Trophoblast cell (in vitro differentiated cells and primary cell): Measurements from ENCODE around the gene SYNJ2BP.
"Not testable (repeated sequence)": the region's sequence is repeated elsewhere in the genome, so short reads cannot be mapped to it uniquely, and the experiment has no call there.

Experiments
- DNase-seq, 2 donors: peaks; one replicate each; pipeline ENCODE4 v3.0.0-alpha.2; 2016
- H2AFZ ChIP-seq: 2 replicates; pipeline ENCODE4 v1.6.1; 2013; ENCODE audit warnings: low read length, moderate library complexity, mild to moderate bottlenecking; ENCODE audit not compliant: insufficient read depth, poor library complexity
- H2AK5ac ChIP-seq: 2 replicates; pipeline ENCODE4 v1.6.1; 2013; ENCODE audit warnings: mild to moderate bottlenecking, low read length
- H2BK120ac ChIP-seq: 2 replicates; pipeline ENCODE4 v1.6.1; 2013; ENCODE audit warnings: low read length, mild to moderate bottlenecking, moderate library complexity; ENCODE audit not compliant: insufficient read depth, poor library complexity
- H2BK12ac ChIP-seq: 2 replicates; pipeline ENCODE4 v1.6.1; 2013; ENCODE audit warnings: mild to moderate bottlenecking, low read length, moderate library complexity
- H2BK5ac ChIP-seq: 2 replicates; pipeline ENCODE4 v1.6.1; 2013; ENCODE audit warnings: low read length, low read depth, moderate library complexity, mild to moderate bottlenecking; ENCODE audit not compliant: poor library complexity
- H3K14ac ChIP-seq: 2 replicates; pipeline ENCODE4 v1.6.1; 2013; ENCODE audit warnings: mild to moderate bottlenecking, low read length
- H3K18ac ChIP-seq: 2 replicates; pipeline ENCODE4 v1.6.1; 2013; ENCODE audit warnings: mild to moderate bottlenecking, low read length
- H3K23ac ChIP-seq: 2 replicates; pipeline ENCODE4 v1.6.1; 2013; ENCODE audit warnings: low read length
- H3K27ac ChIP-seq: 2 replicates; pipeline ENCODE4 v1.5.1; 2013; ENCODE audit warnings: low read depth, mild to moderate bottlenecking, inconsistent platforms, low read length, moderate library complexity
- H3K27me3 ChIP-seq: 2 replicates; pipeline ENCODE4 v1.6.1; 2013; ENCODE audit warnings: inconsistent platforms, mild to moderate bottlenecking, low read length, moderate library complexity; ENCODE audit not compliant: insufficient read depth
- H3K36me3 ChIP-seq, 2 experiments: 1 replicate in 1 of 2; 2 replicates in 1 of 2; pipeline ENCODE4 v1.6.1; 2013; ENCODE audit warnings: low read length in 2 of 2, mild to moderate bottlenecking in 2 of 2, moderate library complexity in 1 of 2; ENCODE audit not compliant: insufficient read depth in 2 of 2, control insufficient read depth in 1 of 2
- H3K4ac ChIP-seq: 2 replicates; pipeline ENCODE4 v1.6.1; 2013; ENCODE audit warnings: low read depth, mild to moderate bottlenecking, low read length, moderate library complexity
- H3K4me1 ChIP-seq, 2 experiments: 1 replicate in 1 of 2; 2 replicates in 1 of 2; pipeline ENCODE4 v1.6.1; 2013; ENCODE audit warnings: low read length in 2 of 2, mild to moderate bottlenecking in 2 of 2, moderate library complexity in 1 of 2; ENCODE audit not compliant: insufficient read depth in 2 of 2, control insufficient read depth in 1 of 2
- H3K4me2 ChIP-seq: 2 replicates; pipeline ENCODE4 v1.6.1; 2013; ENCODE audit warnings: inconsistent platforms, mild to moderate bottlenecking, low read length, moderate library complexity
- H3K4me3 ChIP-seq: 2 replicates; pipeline ENCODE4 v1.5.1; 2013; ENCODE audit warnings: mild to moderate bottlenecking, low read depth, low read length, inconsistent platforms
- H3K79me1 ChIP-seq: one replicate; pipeline ENCODE4 v1.6.1; 2013; ENCODE audit warnings: low read length
- H3K79me2 ChIP-seq: 2 replicates; pipeline ENCODE4 v1.6.1; 2013; ENCODE audit warnings: low read length, mild to moderate bottlenecking; ENCODE audit not compliant: control insufficient read depth, insufficient read depth, poor library complexity
- H3K9ac ChIP-seq: 2 replicates; pipeline ENCODE4 v1.6.1; 2013; ENCODE audit warnings: mild to moderate bottlenecking, low read length
- H3K9me3 ChIP-seq: 2 replicates; pipeline ENCODE4 v1.6.1; 2013; ENCODE audit warnings: low read depth, mild to moderate bottlenecking, control low read depth, inconsistent platforms, low read length; ENCODE audit not compliant: insufficient read depth
- H4K12ac ChIP-seq: 2 replicates; pipeline ENCODE4 v1.6.1; 2013; ENCODE audit warnings: low read depth, mild to moderate bottlenecking, low read length, moderate library complexity
- H4K8ac ChIP-seq: 2 replicates; pipeline ENCODE4 v1.6.1; 2013; ENCODE audit warnings: low read depth, mild to moderate bottlenecking, low read length, moderate library complexity
- H4K91ac ChIP-seq: one replicate; pipeline ENCODE4 v1.6.1; 2013; ENCODE audit warnings: low read depth, mild to moderate bottlenecking, low read length, moderate library complexity
- WGBS: extraction: QIAGEN DNeasy Blood & Tissue Kit; methylation state at CpG from one replicate; pipeline ENCODE4 v1.1.7; 2013; ENCODE audit warnings: missing lambda C conversion rate; ENCODE audit not compliant: insufficient read length, insufficient coverage; ENCODE audit errors: extremely low coverage; 5-methylcytosine and 5-hydroxymethylcytosine counted together

The SYNJ2BP gene

DNA sequence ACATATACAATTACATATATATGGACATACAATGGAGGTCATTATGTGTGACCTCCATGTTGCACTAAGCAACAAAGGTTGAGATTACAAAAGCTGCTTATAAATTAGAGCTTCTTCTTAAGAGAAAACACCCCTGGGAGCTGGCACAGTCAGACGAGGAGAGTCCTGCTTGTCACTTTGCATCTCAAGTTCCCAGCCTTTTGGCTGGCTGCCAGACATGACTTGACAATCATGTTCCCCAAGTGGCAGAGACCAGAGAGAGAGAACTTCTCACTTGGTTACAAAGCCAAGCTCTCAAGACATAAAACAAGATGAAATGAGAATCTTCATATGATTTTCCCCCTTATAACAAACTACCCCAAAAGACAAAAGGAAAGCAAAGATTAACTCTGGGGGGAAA lies 8.5 kb upstream of the SYNJ2BP start:
- Histone ChIP-seq H3K79me1 (no peaks in the 10 kb centered on the region), H2BK5ac (no peak overlapping the region), H3K27ac (no peak overlapping the region), H2BK120ac (no peak overlapping the region), H3K4me1 (no peaks in the 10 kb centered on the region), H3K4me2 (no peak overlapping the region), H3K79me2 (no peaks in the 10 kb centered on the region), H3K27me3 (no peaks in the 10 kb centered on the region), H4K8ac (no peak overlapping the region), H3K36me3 (no peaks in the 10 kb centered on the region), H3K4ac (no peak overlapping the region), H3K18ac (no peak overlapping the region), H2AFZ (no peak overlapping the region), H2BK12ac (no peak overlapping the region), H4K91ac (no peak overlapping the region), H3K23ac (no peak overlapping the region), H4K12ac (no peak overlapping the region), H3K14ac (no peak overlapping the region), H2AK5ac (no peak overlapping the region), H3K9me3 (peaks cover 2% of the 10 kb centered on the region), H3K9ac (no peak overlapping the region), H3K4me3 (no peak overlapping the region)
- WGBS: no CpG with 5 or more reads among the region's 1 CpG
- DNase-seq: no peak

DNA sequence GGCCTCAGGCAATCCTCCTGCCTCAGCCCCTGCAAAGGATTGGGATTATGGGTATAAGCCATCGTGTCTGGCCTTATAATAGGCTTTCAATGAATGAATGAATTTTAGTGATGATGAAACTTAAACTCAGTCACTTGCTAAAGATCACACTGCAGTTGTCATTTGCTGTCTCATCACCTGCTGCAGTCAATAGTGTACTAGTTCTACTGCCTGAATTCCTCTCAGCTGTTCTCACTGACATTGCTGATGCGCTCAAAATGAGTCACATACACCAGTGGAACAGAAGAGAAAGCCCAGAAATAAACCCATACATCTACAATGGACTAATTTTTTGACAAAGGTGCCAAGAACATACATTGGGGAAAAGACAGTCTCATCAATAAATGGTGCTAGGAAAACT lies 5.6 kb upstream of the SYNJ2BP start:
- Histone ChIP-seq H3K4me2 (no peak overlapping the region), H2AK5ac (no peak overlapping the region), H4K12ac (no peak overlapping the region), H3K9me3 (peaks cover 2% of the 10 kb centered on the region), H3K27ac (no peak overlapping the region), H3K4me3 (no peak overlapping the region), H3K18ac (no peak overlapping the region), H2AFZ (no peak overlapping the region), H3K4me1 (no peaks in the 10 kb centered on the region), H3K27me3 (no peaks in the 10 kb centered on the region), H2BK5ac (no peak overlapping the region), H2BK12ac (no peak overlapping the region), H3K23ac (no peak overlapping the region), H3K79me2 (no peaks in the 10 kb centered on the region), H3K9ac (no peak overlapping the region), H3K14ac (no peak overlapping the region), H3K79me1 (no peaks in the 10 kb centered on the region), H4K91ac (no peak overlapping the region), H4K8ac (no peak overlapping the region), H3K4ac (no peak overlapping the region), H3K36me3 (no peaks in the 10 kb centered on the region), H2BK120ac (no peak overlapping the region)
- no CpG with 5 or more reads among the region's 2 CpGs for WGBS
- peak; percentile 21 to 64 for DNase-seq

DNA sequence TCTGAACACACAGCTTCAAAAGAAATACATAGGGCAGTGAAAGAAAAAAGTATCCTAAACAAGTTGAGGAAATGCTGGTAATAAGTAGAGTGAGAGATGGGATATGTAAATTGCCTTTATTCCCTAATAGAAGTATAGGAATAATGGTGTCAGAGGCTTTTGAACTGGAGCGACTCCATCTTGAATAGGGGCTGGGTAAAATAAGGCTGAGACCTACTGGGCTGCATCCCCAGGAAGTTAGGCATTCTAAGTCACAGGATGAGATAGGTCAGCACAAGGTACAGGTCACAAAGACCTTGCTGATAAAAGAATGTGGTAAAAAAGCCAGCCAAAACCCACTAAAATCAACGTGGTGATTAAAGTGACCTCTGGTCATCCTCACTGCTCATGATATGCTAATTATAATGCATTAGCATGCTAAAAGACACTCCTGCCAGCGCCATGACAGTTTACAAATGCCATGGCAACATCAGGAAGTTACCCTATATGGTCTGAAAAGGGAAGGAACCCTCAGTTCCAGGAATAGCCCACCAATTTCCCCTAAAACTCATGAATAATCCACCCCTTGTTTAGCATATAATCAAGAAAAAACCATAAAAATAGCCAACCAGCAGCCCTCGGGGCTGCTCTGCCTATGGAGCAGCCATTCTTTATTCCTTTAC lies 2.5 kb upstream of the SYNJ2BP start:
- not testable (repeated sequence) for H2AFZ ChIP-seq, H3K4ac ChIP-seq
- no CpG with 5 or more reads among the region's 4 CpGs for WGBS

DNA sequence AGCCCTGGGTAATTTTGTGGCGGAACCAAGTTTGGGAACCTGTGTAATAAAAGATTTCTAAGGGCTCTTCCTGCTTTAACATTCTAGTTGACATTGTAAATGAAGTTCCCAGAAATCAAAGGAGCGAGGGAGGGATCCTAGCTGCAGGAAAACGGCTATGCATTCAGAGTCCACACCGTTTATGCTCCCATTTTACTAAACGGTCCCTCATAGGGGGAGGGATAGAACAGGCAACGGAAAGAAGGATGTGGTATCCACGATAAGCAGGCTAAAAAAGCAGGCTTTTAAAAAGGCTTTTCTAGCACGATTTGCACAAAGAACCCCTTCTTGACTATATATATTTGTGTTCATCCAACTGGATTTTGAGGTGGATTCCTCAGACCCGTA lies 559 bp downstream of the SYNJ2BP start:
- H4K12ac ChIP-seq: peak overlapping the region; percentile 6
- no peak overlapping the region for H3K27ac ChIP-seq
- peak overlapping the region; percentile 99 for H3K4me2 ChIP-seq
- H2BK12ac ChIP-seq: no peak overlapping the region
- peak overlapping the region; percentile 77 for H3K4me3 ChIP-seq
- no peaks in the 10 kb centered on the region for H3K9me3 ChIP-seq
- H2BK120ac ChIP-seq: no peak overlapping the region
- no peak overlapping the region for H4K91ac ChIP-seq
- H3K79me1 ChIP-seq: no peaks in the 10 kb centered on the region
- H3K18ac ChIP-seq: no peak overlapping the region
- H3K27me3 ChIP-seq: no peaks in the 10 kb centered on the region
- no peaks in the 10 kb centered on the region for H3K4me1 ChIP-seq
- no peak overlapping the region for H3K4ac ChIP-seq
- no peak overlapping the region for H3K14ac ChIP-seq
- no peak overlapping the region for H2AK5ac ChIP-seq
- no peaks in the 10 kb centered on the region for H3K79me2 ChIP-seq
- H2AFZ ChIP-seq: peak overlapping the region; percentile 17
- no CpG with 5 or more reads among the region's 9 CpGs for WGBS
- no peak overlapping the region for H2BK5ac ChIP-seq
- peak overlapping the region; percentile 58 for H4K8ac ChIP-seq
- H3K36me3 ChIP-seq: no peaks in the 10 kb centered on the region
- H3K23ac ChIP-seq: no peak overlapping the region
- peak in 1 of 2 donors; percentile 14 for DNase-seq
- peak overlapping the region; percentile 72 for H3K9ac ChIP-seq

More for the DNA sequence above, 2.5 kb upstream of the SYNJ2BP start:
- DNase-seq, H3K4me3 ChIP-seq, H3K27me3 ChIP-seq, H4K12ac ChIP-seq, H3K9me3 ChIP-seq, H3K14ac ChIP-seq, H3K4me1 ChIP-seq, H2BK5ac ChIP-seq, H3K79me1 ChIP-seq, H3K4me2 ChIP-seq, H2BK12ac ChIP-seq, H4K8ac ChIP-seq, H3K18ac ChIP-seq, H2AK5ac ChIP-seq, H3K27ac ChIP-seq, H2BK120ac ChIP-seq, H4K91ac ChIP-seq, H3K9ac ChIP-seq, H3K36me3 ChIP-seq, H3K79me2 ChIP-seq, H3K23ac ChIP-seq: not testable (repeated sequence)
